H9 (cell line): ENCODE results near the gene ZCWPW2. TPM values are rescaled to one million over a fixed set of nuclear protein-coding genes. Genes with fewer than 3 reads are reported as not detected.

Experiments
- DNase-seq: peaks from one replicate; pipeline ENCODE4 v3.0.0-alpha.2; 2017
- H2AFZ ChIP-seq: one replicate; pipeline ENCODE4 v1.6.1; 2013; ENCODE audit warnings: mild to moderate bottlenecking, low read length, control low read depth, moderate library complexity
- H2AK5ac ChIP-seq: 2 replicates; pipeline ENCODE4 v1.6.1; 2013; ENCODE audit warnings: low read length, control low read depth, mixed read lengths; ENCODE audit not compliant: insufficient read length
- H2BK120ac ChIP-seq: one replicate; pipeline ENCODE4 v1.6.1; 2013; ENCODE audit warnings: low read depth, mild to moderate bottlenecking, low read length, control low read depth, inconsistent platforms; ENCODE audit not compliant: poor library complexity, severe bottlenecking
- H2BK12ac ChIP-seq: 2 replicates; pipeline ENCODE4 v1.6.1; 2013; ENCODE audit warnings: low read length, control low read depth, mixed read lengths, low read depth; ENCODE audit not compliant: insufficient read length
- H2BK15ac ChIP-seq: 2 replicates; pipeline ENCODE4 v1.6.1; 2013; ENCODE audit warnings: low read depth, low read length, control low read depth
- H2BK20ac ChIP-seq: one replicate; pipeline ENCODE4 v1.6.1; 2013; ENCODE audit warnings: low read depth, mild to moderate bottlenecking, low read length, control low read depth, inconsistent platforms; ENCODE audit not compliant: poor library complexity, severe bottlenecking
- H2BK5ac ChIP-seq: 2 replicates; pipeline ENCODE4 v1.6.1; 2013; ENCODE audit warnings: low read length, control low read depth, mixed read lengths; ENCODE audit not compliant: insufficient read length
- H3K14ac ChIP-seq: 2 replicates; pipeline ENCODE4 v1.6.1; 2013; ENCODE audit warnings: low read length, control low read depth; ENCODE audit not compliant: insufficient read depth
- H3K18ac ChIP-seq: 2 replicates; pipeline ENCODE4 v1.6.1; 2013; ENCODE audit warnings: low read depth, mild to moderate bottlenecking, mixed read lengths, low read length, control low read depth; ENCODE audit not compliant: insufficient read length
- H3K23ac ChIP-seq: 2 replicates; pipeline ENCODE4 v1.6.1; 2013; ENCODE audit warnings: low read length, control low read depth, mixed read lengths, low read depth; ENCODE audit not compliant: insufficient read length
- H3K23me2 ChIP-seq: 2 replicates; pipeline ENCODE4 v1.6.1; 2013; ENCODE audit warnings: low read depth, mild to moderate bottlenecking, mixed read lengths, low read length, control low read depth; ENCODE audit not compliant: insufficient read length, poor library complexity, severe bottlenecking
- H3K27ac ChIP-seq: 2 replicates; pipeline ENCODE4 v1.5.1; 2013; ENCODE audit warnings: low read length, control low read depth, mixed read lengths, low read depth; ENCODE audit not compliant: insufficient read length
- H3K27me3 ChIP-seq: 2 replicates; pipeline ENCODE4 v1.6.1; 2013; ENCODE audit warnings: low read length, control low read depth, inconsistent platforms; ENCODE audit not compliant: insufficient read depth
- H3K4ac ChIP-seq: 2 replicates; pipeline ENCODE4 v1.6.1; 2013; ENCODE audit warnings: low read depth, mild to moderate bottlenecking, control low read depth, inconsistent platforms, low read length, moderate library complexity
- H3K4me1 ChIP-seq: 2 replicates; pipeline ENCODE4 v1.6.1; 2013; ENCODE audit warnings: low read length, control low read depth, inconsistent platforms; ENCODE audit not compliant: insufficient read depth
- H3K4me2 ChIP-seq: 2 replicates; pipeline ENCODE4 v1.6.1; 2013; ENCODE audit warnings: low read length, control low read depth, mixed read lengths; ENCODE audit not compliant: insufficient read length, insufficient read depth
- H3K56ac ChIP-seq: 2 replicates; pipeline ENCODE4 v1.6.1; 2013; ENCODE audit warnings: low read depth, mild to moderate bottlenecking, mixed read lengths, low read length, control low read depth; ENCODE audit not compliant: insufficient read length
- H3K79me1 ChIP-seq: 2 replicates; pipeline ENCODE4 v1.6.1; 2013; ENCODE audit warnings: low read depth, mild to moderate bottlenecking, moderate library complexity, low read length, control low read depth, inconsistent platforms; ENCODE audit not compliant: insufficient read depth, poor library complexity, severe bottlenecking
- H3K79me2 ChIP-seq: 2 replicates; pipeline ENCODE4 v1.6.1; 2013; ENCODE audit warnings: low read length, control low read depth, inconsistent platforms; ENCODE audit not compliant: insufficient read depth
- H3K9ac ChIP-seq: 2 replicates; pipeline ENCODE4 v1.6.1; 2013; ENCODE audit warnings: low read length, control low read depth, mixed read lengths; ENCODE audit not compliant: insufficient read length; ENCODE audit errors: extremely low read depth
- H3K9me3 ChIP-seq: one replicate; pipeline ENCODE4 v1.6.1; 2013; ENCODE audit warnings: low read depth, low read length, inconsistent platforms; ENCODE audit not compliant: control insufficient read depth
- H3T11ph ChIP-seq: one replicate; pipeline ENCODE4 v1.6.1; 2013; ENCODE audit warnings: mild to moderate bottlenecking, low read length, control low read depth, inconsistent platforms
- H4K20me1 ChIP-seq: one replicate; pipeline ENCODE4 v1.6.1; 2013; ENCODE audit not compliant: control insufficient read depth, insufficient read length, insufficient read depth
- H4K5ac ChIP-seq: 2 replicates; pipeline ENCODE4 v1.6.1; 2013; ENCODE audit warnings: low read depth, mild to moderate bottlenecking, mixed read lengths, low read length, control low read depth; ENCODE audit not compliant: insufficient read length
- H4K8ac ChIP-seq: replicated peaks from 2 replicates; pipeline ENCODE4 v1.6.1; 2013; ENCODE audit warnings: low read length, control low read depth, mixed read lengths, low read depth; ENCODE audit not compliant: insufficient read length
- H4K91ac ChIP-seq: 2 replicates; pipeline ENCODE4 v1.6.1; 2013; ENCODE audit warnings: low read depth, mild to moderate bottlenecking, moderate library complexity, mixed read lengths, low read length, control low read depth; ENCODE audit not compliant: insufficient read length
- H3K27ac Mint-ChIP-seq, 3 experiments: 2 replicates in 2 of 3; 3 replicates in 1 of 3; pipeline ENCODE4 v1.8.0; 2020 to 2021; ENCODE audit warnings: mixed read lengths in 3 of 3, mild to moderate bottlenecking in 1 of 3, moderate library complexity in 1 of 3
- H3K27me3 Mint-ChIP-seq: 2 replicates; pipeline ENCODE4 v1.8.0; 2021; ENCODE audit warnings: low read depth, mild to moderate bottlenecking, moderate library complexity, mixed read lengths
- H3K36me3 Mint-ChIP-seq, 3 experiments: 2 replicates in 2 of 3; 3 replicates in 1 of 3; pipeline ENCODE4 v1.8.0; 2020 to 2021; ENCODE audit warnings: low read depth in 3 of 3, mixed read lengths in 3 of 3; ENCODE audit not compliant: insufficient read depth in 1 of 3
- H3K4me1 Mint-ChIP-seq, 2 experiments: 2 replicates each; pipeline ENCODE4 v1.8.0; 2020; ENCODE audit warnings: mixed read lengths in 2 of 2
- H3K4me3 Mint-ChIP-seq, 2 experiments: 2 replicates in 1 of 2; 3 replicates in 1 of 2; pipeline ENCODE4 v1.8.0; 2020 to 2021; ENCODE audit warnings: mild to moderate bottlenecking in 2 of 2, mixed read lengths in 2 of 2, moderate library complexity in 1 of 2
- H3K9me3 Mint-ChIP-seq, 2 experiments: 2 replicates in 1 of 2; 3 replicates in 1 of 2; pipeline ENCODE4 v1.8.0; 2020; ENCODE audit warnings: mild to moderate bottlenecking in 2 of 2, mixed read lengths in 2 of 2, moderate library complexity in 1 of 2
- WGBS: extraction: QIAGEN DNeasy Blood & Tissue Kit; methylation state at CpG from one replicate; pipeline ENCODE4 v1.1.7; 2013; ENCODE audit warnings: missing lambda C conversion rate, low lambda C conversion rate, mixed read lengths; ENCODE audit not compliant: insufficient read length; ENCODE audit errors: extremely low coverage; 5-methylcytosine and 5-hydroxymethylcytosine counted together
- total RNA-seq: library from RNA; stranded (reverse); gene quantifications from 2 replicates; pipeline ENCODE4 v1.2.1, GENCODE V29; 2021
- TF ChIP-seq, protein P1 (sequence below): fragments of 200-600 bp; sonication (generic); conservative IDR thresholded peaks from 3 replicates; pipeline ENCODE4 v1.8.0; 2021; ENCODE audit warnings: antibody characterized with exemption, mild to moderate bottlenecking

Gene ZCWPW2
- total RNA-seq, 1 experiment from 2014 or later: 0.35 TPM

DNA sequence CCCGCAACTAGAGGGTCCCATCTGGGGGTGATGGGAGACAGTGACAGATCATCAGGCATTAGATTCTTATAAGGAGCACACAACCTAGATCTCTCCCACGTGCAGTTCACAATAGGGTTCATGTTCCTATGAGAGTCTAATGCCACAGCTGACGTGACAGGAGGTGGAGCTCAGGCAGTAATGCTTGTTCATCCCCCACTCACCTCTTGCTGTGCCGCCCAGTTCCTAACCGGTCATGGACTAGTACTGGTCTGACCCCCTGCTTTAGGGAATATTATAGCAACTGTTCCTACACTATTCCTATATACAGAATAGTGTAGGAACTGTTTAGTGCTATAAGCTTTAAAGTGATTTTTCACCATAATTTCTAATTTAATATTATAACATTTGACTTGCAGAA lies 128.2 kb downstream of the ZCWPW2 start:
- Histone ChIP-seq H3K79me1 (no peaks in the 10 kb centered on the region), H3K23ac (no peak overlapping the region), H4K91ac (no peak overlapping the region), H2BK12ac (no peak overlapping the region), H2AK5ac (no peak overlapping the region), H4K5ac (no peak overlapping the region), H3K18ac (no peak overlapping the region), H3K79me2 (no peaks in the 10 kb centered on the region), H3K9ac (no peak overlapping the region), H4K20me1 (no peaks in the 10 kb centered on the region), H2BK15ac (no peak overlapping the region), H2BK20ac (no peak overlapping the region), H3T11ph (no peak overlapping the region), H2BK5ac (no peak overlapping the region), H3K27me3 (no peaks in the 10 kb centered on the region), H3K27ac (no peak overlapping the region), H3K23me2 (no peaks in the 10 kb centered on the region), H4K8ac (no peak overlapping the region), H2AFZ (no peak overlapping the region), H3K4me2 (no peak overlapping the region), H3K9me3 (no peaks in the 10 kb centered on the region), H2BK120ac (no peak overlapping the region), H3K4me1 (no peaks in the 10 kb centered on the region), H3K14ac (no peak overlapping the region), H3K4ac (no peak overlapping the region), H3K56ac (no peak overlapping the region)
- no peak overlapping the region for H3K4me3 Mint-ChIP-seq
- no peaks in the 10 kb centered on the region; a peak in 1 of 7 replicates for H3K36me3 Mint-ChIP-seq
- DNase-seq: no peak
- no peaks in the 10 kb centered on the region for H3K27me3 Mint-ChIP-seq
- H3K4me1 Mint-ChIP-seq: no peaks in the 10 kb centered on the region
- H3K27ac Mint-ChIP-seq: no peak overlapping the region
- H3K9me3 Mint-ChIP-seq: no peaks in the 10 kb centered on the region; a peak in 1 of 5 replicates
- TF ChIP-seq, protein P1, sequence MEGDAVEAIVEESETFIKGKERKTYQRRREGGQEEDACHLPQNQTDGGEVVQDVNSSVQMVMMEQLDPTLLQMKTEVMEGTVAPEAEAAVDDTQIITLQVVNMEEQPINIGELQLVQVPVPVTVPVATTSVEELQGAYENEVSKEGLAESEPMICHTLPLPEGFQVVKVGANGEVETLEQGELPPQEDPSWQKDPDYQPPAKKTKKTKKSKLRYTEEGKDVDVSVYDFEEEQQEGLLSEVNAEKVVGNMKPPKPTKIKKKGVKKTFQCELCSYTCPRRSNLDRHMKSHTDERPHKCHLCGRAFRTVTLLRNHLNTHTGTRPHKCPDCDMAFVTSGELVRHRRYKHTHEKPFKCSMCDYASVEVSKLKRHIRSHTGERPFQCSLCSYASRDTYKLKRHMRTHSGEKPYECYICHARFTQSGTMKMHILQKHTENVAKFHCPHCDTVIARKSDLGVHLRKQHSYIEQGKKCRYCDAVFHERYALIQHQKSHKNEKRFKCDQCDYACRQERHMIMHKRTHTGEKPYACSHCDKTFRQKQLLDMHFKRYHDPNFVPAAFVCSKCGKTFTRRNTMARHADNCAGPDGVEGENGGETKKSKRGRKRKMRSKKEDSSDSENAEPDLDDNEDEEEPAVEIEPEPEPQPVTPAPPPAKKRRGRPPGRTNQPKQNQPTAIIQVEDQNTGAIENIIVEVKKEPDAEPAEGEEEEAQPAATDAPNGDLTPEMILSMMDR: no peak
- no CpG with 5 or more reads among the region's 5 CpGs for WGBS
